ENCODE results near the gene RELN. TPM values are rescaled to one million over a fixed set of nuclear protein-coding genes. Genes with fewer than 3 reads are reported as not detected.

The RELN gene
- total and polyA plus RNA-seq, 9 of the 15 experiments (the other 6 are each of a cell fraction or from before 2014, with no cell fraction given), result 12.9 to 43.2 (median 18.1) TPM

DNA sequence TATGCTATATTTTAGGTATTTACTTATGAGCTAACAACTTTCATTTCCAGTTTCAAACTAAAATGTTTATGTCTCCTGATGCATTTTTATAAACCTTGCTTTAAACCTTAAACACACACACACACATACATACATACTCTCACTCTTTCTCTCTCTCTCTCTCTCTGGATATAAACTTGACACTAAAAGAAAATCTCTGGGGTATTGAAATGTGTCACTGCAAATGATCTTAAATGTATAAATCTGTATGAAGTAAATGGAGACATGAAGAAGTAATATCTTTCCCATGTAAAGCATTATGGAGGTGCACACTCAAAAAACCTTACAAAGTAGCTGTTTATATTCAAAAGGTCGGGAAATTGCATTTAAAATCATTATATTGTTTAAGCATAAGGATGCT, 37.0 kb downstream of the RELN start:
- Histone ChIP-seq H3K36me3 (ENCODE audit: control insufficient read depth, insufficient read depth, low read length) (peaks cover 2% of the 10 kb centered on the region), H3K27me3 (ENCODE audit: control insufficient read depth in 2 of 2, insufficient read depth in 2 of 2, low read length in 2 of 2) (no peaks in the 10 kb centered on the region), H3K9ac (ENCODE audit: insufficient read depth in 1 of 2, low read depth in 2 of 2, low read length in 2 of 2) (no peak overlapping the region), H3K4me2 (ENCODE audit: insufficient read depth, low read length) (no peak overlapping the region), H4K20me1 (replicated peaks; ENCODE audit: control insufficient read depth, insufficient read depth, low read length) (no peaks in the 10 kb centered on the region), H3K4me3 (no peak overlapping the region), H3K79me2 (ENCODE audit: control insufficient read depth, insufficient read depth, low read length) (no peaks in the 10 kb centered on the region), H3K9me1 (ENCODE audit: control insufficient read depth, insufficient read depth, low read length) (no peaks in the 10 kb centered on the region), H3K4me1 (replicated peaks in 1 of 2; ENCODE audit: control insufficient read depth in 2 of 2, insufficient read depth in 2 of 2, low read length in 2 of 2) (no peaks in the 10 kb centered on the region), H3K9me3 (replicated peaks; ENCODE audit: control insufficient read depth, insufficient read depth, low read depth, low read length) (peaks cover 3% of the 10 kb centered on the region; the same call in 1 of the 2 replicates), H3K27ac (ENCODE audit: extremely low read depth, low read depth, low read length) (no peak overlapping the region), H2AFZ (ENCODE audit: low read depth, low read length) (no peak overlapping the region)
- intact Hi-C loops (cut with micrococcal nuclease), result no loop called here
- FAIRE-seq, result no peak
- DNase-seq (ENCODE audit: extremely low read depth in 1 of 4, low spot score in 3 of 4), result no peak
- WGBS (ENCODE audit: insufficient coverage, low coverage, missing lambda C conversion rate), result 16% methylated on average over 1 of the region's 1 CpG
- no peak for ATAC-seq
- no TSS peak for BruUV-seq (replicated peaks)
- POLR2A ChIA-PET, result no interaction called here
- CTCF ChIA-PET (ENCODE audit: low intra/inter-chr PET ratio), result no interaction called here
- in situ Hi-C loops (cut with MboI), result no loop called here
- TF ChIP-seq MXI1 (IDR thresholded peaks at IDR 0.05; ENCODE audit: low read depth, low read length) (no peak), SMARCA4 (IDR thresholded peaks at IDR 0.05) (no peak), TBP (optimal IDR thresholded peaks at IDR 0.05; ENCODE audit: low read depth, low read length) (no peak), ARID3B (CRISPR knock-in tag; IDR thresholded peaks at IDR 0.05; ENCODE audit: borderline replicate concordance) (no peak), TOE1 (IDR thresholded peaks at IDR 0.05; ENCODE audit: borderline replicate concordance) (no peak), TOE1 (CRISPR knock-in tag; IDR thresholded peaks at IDR 0.05; ENCODE audit: borderline replicate concordance, low read depth) (no peak)
